GM23338 (cell line): ENCODE data around the gene AOPEP. TPM values are rescaled to one million over a fixed set of nuclear protein-coding genes. Genes with fewer than 3 reads are reported as not detected.

ENCODE experiments used
- ATAC-seq: fragments of 200-7000 bp; cut with Tn5 transposase; 3 replicates; pipeline ENCODE4 v1.9.1; 2020
- DNase-seq: peaks from one replicate; pipeline ENCODE4 v3.0.0-alpha.2; 2015; ENCODE audit warnings: low spot score
- H2AFZ ChIP-seq: fragments of 200-600 bp; sonication (generic); 2 replicates; pipeline ENCODE4 v1.8.0; 2016; ENCODE audit warnings: antibody characterized with exemption, mild to moderate bottlenecking, moderate library complexity
- H3F3A ChIP-seq: fragments of 200-600 bp; sonication (generic); replicated peaks from 2 replicates; pipeline ENCODE4 v1.8.0; 2017; ENCODE audit warnings: antibody characterized with exemption, mixed run types, low read depth
- H3K27ac ChIP-seq: fragments of 200-600 bp; sonication (generic); 2 replicates; pipeline ENCODE4 v1.6.1; 2016; ENCODE audit warnings: low read depth
- H3K27me3 ChIP-seq: fragments of 200-600 bp; sonication (generic); 2 replicates; pipeline ENCODE4 v1.8.0; 2016; ENCODE audit warnings: mild to moderate bottlenecking, mixed run types, moderate library complexity; ENCODE audit not compliant: insufficient read depth
- H3K36me3 ChIP-seq: fragments of 200-600 bp; sonication (generic); 2 replicates; pipeline ENCODE4 v1.8.0; 2016; ENCODE audit warnings: mild to moderate bottlenecking; ENCODE audit not compliant: insufficient read depth
- H3K4me1 ChIP-seq: fragments of 200-600 bp; sonication (generic); 2 replicates; pipeline ENCODE4 v1.8.0; 2016; ENCODE audit warnings: mild to moderate bottlenecking, moderate library complexity; ENCODE audit not compliant: insufficient read depth
- H3K4me2 ChIP-seq: fragments of 200-600 bp; sonication (generic); 2 replicates; pipeline ENCODE4 v1.7.1; 2017; ENCODE audit warnings: mixed run types
- H3K4me3 ChIP-seq: fragments of 200-600 bp; sonication (generic); 2 replicates; pipeline ENCODE4 v1.6.1; 2016; ENCODE audit warnings: mixed run types
- H3K79me2 ChIP-seq: fragments of 200-600 bp; sonication (generic); replicated peaks from 2 replicates; pipeline ENCODE4 v1.8.0; 2017; ENCODE audit warnings: mild to moderate bottlenecking; ENCODE audit not compliant: insufficient read depth
- H3K9me2 ChIP-seq: fragments of 200-600 bp; sonication (generic); 2 replicates; pipeline ENCODE4 v1.8.0; 2017; ENCODE audit not compliant: insufficient read depth
- H4K20me1 ChIP-seq: fragments of 200-600 bp; sonication (generic); replicated peaks from 2 replicates; pipeline ENCODE4 v1.8.0; 2017; ENCODE audit warnings: mild to moderate bottlenecking; ENCODE audit not compliant: insufficient read depth
- H3K27ac Mint-ChIP-seq: 2 replicates; pipeline ENCODE4 v1.8.0; 2020; ENCODE audit warnings: inconsistent platforms, mild to moderate bottlenecking, moderate library complexity, mixed read lengths
- H3K27me3 Mint-ChIP-seq: 3 replicates; pipeline ENCODE4 v1.8.0; 2022; ENCODE audit warnings: low read depth, mild to moderate bottlenecking, moderate library complexity, mixed read lengths, inconsistent platforms; ENCODE audit not compliant: insufficient read depth, poor library complexity
- H3K36me3 Mint-ChIP-seq: 3 replicates; pipeline ENCODE4 v1.8.0; 2021; ENCODE audit warnings: low read depth, mild to moderate bottlenecking, inconsistent platforms, moderate library complexity, mixed read lengths
- H3K4me1 Mint-ChIP-seq: 3 replicates; pipeline ENCODE4 v1.8.0; 2020; ENCODE audit warnings: mild to moderate bottlenecking, inconsistent platforms, mixed read lengths
- H3K4me3 Mint-ChIP-seq: 3 replicates; pipeline ENCODE4 v1.8.0; 2021; ENCODE audit warnings: moderate library complexity, mild to moderate bottlenecking, inconsistent platforms, mixed read lengths
- H3K9me3 Mint-ChIP-seq: 3 replicates; pipeline ENCODE4 v1.8.0; 2020; ENCODE audit warnings: moderate library complexity, mild to moderate bottlenecking, inconsistent platforms, mixed read lengths
- CREB1 ChIP-seq: fragments of 250-450 bp; sonication (Bioruptor Pico); IDR thresholded peaks from 2 replicates; pipeline ENCODE4 v1.5.0; 2020; ENCODE audit warnings: low read depth, mild to moderate bottlenecking, moderate library complexity
- EZH2 ChIP-seq: fragments of 200-600 bp; sonication (generic); IDR thresholded peaks from one replicate; pipeline ENCODE4 v1.8.0; 2017; ENCODE audit warnings: antibody characterized with exemption, mild to moderate bottlenecking, low read depth; ENCODE audit not compliant: unreplicated experiment
- JUNB ChIP-seq: IDR thresholded peaks from one replicate; pipeline ENCODE4 v1.6.1; 2016; ENCODE audit warnings: antibody characterized with exemption; ENCODE audit not compliant: unreplicated experiment
- ZNF331 ChIP-seq: fragments of 250-450 bp; sonication (Bioruptor Pico); IDR thresholded peaks from 2 replicates; pipeline ENCODE4 v1.5.0; 2020; ENCODE audit warnings: low read depth, mild to moderate bottlenecking, moderate library complexity
- polyA plus RNA-seq: library from polyadenylated mRNA; unstranded; fragments of >200 nt; fragmentation: Nextera tagmentation; extraction: Ambion mirVana; gene quantifications from 2 replicates; pipeline ENCODE4 v1.2.1, GENCODE V29; 2016
- total RNA-seq: library from RNA; depleted of rRNA; stranded (reverse); fragments of >200 nt; shearing (Covaris generic); gene quantifications from 2 replicates; pipeline ENCODE4 v1.2.3, GENCODE V29; 2014
- TF ChIP-seq, protein P1 (sequence below): fragments of 250-450 bp; sonication (Bioruptor Pico); IDR thresholded peaks from 2 replicates; pipeline ENCODE4 v1.5.0; 2020; ENCODE audit warnings: mild to moderate bottlenecking, moderate library complexity

AOPEP gene
- total and polyA plus RNA-seq, 2 experiments from 2014 or later, result 7.0 to 16.5 TPM

DNA sequence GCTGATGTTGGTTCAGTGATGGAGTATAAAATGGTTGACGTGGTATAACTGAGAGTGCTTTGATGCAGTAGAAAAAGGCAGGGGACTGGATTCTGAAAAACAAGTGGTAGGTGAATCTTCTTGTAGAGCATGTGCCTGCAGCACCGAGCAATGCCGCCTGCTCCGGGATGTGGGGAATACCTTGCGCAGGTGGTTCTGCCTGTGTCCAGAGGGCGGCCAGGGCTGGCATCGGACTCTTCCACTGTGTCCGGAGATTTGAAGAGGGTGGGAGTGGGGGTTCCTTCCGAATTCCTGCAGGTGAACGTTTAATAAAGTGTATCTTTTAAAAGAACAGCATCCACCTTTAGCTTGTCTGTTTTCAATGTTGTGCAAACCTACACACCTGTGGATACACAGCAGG lies 353.0 kb downstream of the AOPEP start:
- Mint-ChIP-seq H3K27ac (no peak overlapping the region; the same call in 1 of the 2 replicates), H3K4me3 (no peak overlapping the region), H3K27me3 (peaks cover 15% of the 10 kb centered on the region), H3K4me1 (peaks cover 35% of the 10 kb centered on the region), H3K9me3 (no peaks in the 10 kb centered on the region), H3K36me3 (no peaks in the 10 kb centered on the region; the same call in 2 of the 3 replicates)
- no peaks in the 10 kb centered on the region for H3K36me3 ChIP-seq
- no peaks in the 10 kb centered on the region for H3K9me2 ChIP-seq
- H3K79me2 ChIP-seq, result no peaks in the 10 kb centered on the region
- no peak overlapping the region for H3K27ac ChIP-seq
- ATAC-seq (no peak), DNase-seq (no peak)
- H2AFZ ChIP-seq, result no peak overlapping the region
- no peaks in the 10 kb centered on the region for H3F3A ChIP-seq
- TF ChIP-seq, protein P1, sequence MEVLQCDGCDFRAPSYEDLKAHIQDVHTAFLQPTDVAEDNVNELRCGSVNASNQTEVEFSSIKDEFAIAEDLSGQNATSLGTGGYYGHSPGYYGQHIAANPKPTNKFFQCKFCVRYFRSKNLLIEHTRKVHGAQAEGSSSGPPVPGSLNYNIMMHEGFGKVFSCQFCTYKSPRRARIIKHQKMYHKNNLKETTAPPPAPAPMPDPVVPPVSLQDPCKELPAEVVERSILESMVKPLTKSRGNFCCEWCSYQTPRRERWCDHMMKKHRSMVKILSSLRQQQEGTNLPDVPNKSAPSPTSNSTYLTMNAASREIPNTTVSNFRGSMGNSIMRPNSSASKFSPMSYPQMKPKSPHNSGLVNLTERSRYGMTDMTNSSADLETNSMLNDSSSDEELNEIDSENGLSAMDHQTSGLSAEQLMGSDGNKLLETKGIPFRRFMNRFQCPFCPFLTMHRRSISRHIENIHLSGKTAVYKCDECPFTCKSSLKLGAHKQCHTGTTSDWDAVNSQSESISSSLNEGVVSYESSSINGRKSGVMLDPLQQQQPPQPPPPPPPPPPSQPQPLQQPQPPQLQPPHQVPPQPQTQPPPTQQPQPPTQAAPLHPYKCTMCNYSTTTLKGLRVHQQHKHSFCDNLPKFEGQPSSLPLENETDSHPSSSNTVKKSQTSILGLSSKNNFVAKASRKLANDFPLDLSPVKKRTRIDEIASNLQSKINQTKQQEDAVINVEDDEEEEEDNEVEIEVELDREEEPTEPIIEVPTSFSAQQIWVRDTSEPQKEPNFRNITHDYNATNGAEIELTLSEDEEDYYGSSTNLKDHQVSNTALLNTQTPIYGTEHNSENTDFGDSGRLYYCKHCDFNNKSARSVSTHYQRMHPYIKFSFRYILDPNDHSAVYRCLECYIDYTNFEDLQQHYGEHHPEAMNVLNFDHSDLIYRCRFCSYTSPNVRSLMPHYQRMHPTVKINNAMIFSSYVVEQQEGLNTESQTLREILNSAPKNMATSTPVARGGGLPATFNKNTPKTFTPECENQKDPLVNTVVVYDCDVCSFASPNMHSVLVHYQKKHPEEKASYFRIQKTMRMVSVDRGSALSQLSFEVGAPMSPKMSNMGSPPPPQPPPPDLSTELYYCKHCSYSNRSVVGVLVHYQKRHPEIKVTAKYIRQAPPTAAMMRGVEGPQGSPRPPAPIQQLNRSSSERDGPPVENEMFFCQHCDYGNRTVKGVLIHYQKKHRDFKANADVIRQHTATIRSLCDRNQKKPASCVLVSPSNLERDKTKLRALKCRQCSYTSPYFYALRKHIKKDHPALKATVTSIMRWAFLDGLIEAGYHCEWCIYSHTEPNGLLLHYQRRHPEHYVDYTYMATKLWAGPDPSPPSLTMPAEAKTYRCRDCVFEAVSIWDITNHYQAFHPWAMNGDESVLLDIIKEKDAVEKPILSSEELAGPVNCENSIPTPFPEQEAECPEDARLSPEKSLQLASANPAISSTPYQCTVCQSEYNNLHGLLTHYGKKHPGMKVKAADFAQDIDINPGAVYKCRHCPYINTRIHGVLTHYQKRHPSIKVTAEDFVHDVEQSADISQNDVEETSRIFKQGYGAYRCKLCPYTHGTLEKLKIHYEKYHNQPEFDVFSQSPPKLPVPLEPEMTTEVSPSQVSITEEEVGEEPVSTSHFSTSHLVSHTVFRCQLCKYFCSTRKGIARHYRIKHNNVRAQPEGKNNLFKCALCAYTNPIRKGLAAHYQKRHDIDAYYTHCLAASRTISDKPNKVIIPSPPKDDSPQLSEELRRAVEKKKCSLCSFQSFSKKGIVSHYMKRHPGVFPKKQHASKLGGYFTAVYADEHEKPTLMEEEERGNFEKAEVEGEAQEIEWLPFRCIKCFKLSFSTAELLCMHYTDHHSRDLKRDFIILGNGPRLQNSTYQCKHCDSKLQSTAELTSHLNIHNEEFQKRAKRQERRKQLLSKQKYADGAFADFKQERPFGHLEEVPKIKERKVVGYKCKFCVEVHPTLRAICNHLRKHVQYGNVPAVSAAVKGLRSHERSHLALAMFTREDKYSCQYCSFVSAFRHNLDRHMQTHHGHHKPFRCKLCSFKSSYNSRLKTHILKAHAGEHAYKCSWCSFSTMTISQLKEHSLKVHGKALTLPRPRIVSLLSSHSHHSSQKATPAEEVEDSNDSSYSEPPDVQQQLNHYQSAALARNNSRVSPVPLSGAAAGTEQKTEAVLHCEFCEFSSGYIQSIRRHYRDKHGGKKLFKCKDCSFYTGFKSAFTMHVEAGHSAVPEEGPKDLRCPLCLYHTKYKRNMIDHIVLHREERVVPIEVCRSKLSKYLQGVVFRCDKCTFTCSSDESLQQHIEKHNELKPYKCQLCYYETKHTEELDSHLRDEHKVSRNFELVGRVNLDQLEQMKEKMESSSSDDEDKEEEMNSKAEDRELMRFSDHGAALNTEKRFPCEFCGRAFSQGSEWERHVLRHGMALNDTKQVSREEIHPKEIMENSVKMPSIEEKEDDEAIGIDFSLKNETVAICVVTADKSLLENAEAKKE (CRISPR knock-in tag), result no peak
- no peaks in the 10 kb centered on the region; the same call in 1 of the 2 replicates for H4K20me1 ChIP-seq
- no peaks in the 10 kb centered on the region for H3K27me3 ChIP-seq
- no peak overlapping the region for H3K4me2 ChIP-seq
- 0 out of 2 replicates have a peak, but pooled peaks cover 8% of the 10 kb centered on the region for H3K4me1 ChIP-seq
- no peak overlapping the region for H3K4me3 ChIP-seq

DNA sequence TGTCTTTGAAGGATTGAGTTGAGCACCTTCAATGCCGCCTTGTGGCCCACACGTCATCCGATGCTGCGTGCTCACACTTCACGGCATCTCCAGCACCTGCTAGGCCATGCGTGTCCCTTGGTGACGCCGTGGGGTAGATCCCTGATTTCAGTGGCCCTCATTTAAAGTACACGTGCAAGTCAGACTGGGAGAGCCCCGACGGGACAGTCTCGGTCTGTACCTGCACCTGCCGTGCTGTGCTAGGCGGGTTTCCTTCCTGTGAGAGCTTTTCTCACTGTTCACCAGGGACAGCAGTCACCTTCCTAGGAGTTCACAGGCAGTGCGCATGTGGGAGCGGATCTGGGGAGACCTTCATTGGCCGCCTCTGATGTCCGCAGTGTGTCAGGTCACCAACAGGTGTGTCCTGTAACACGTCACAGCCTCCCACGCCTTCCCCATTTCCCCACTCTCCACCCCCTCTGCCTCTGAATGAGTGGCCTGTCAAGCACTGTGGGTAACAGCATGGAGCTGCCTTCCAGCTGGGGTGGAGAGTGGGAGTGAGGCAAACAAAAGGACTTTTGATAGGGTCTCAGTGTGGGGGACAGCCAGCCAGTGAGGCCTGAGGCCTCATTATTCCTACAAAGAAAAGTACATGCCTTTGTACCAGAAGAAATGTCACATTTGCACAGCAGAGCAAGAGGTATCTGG lies 354.6 kb downstream of the AOPEP start:
- Mint-ChIP-seq H3K27ac (no peak overlapping the region), H3K4me1 (peaks cover 35% of the 10 kb centered on the region), H3K4me3 (no peak overlapping the region), H3K36me3 (no peaks in the 10 kb centered on the region; the same call in 2 of the 3 replicates), H3K9me3 (no peaks in the 10 kb centered on the region), H3K27me3 (peaks cover 13% of the 10 kb centered on the region)
- no peak overlapping the region for H3K27ac ChIP-seq
- ATAC-seq (no peak), DNase-seq (no peak)
- no peaks in the 10 kb centered on the region for H3F3A ChIP-seq
- no peak overlapping the region for H3K4me2 ChIP-seq
- 0 out of 2 replicates have a peak, but pooled peaks cover 8% of the 10 kb centered on the region for H3K4me1 ChIP-seq
- no peaks in the 10 kb centered on the region for H3K36me3 ChIP-seq
- H3K9me2 ChIP-seq, result no peaks in the 10 kb centered on the region
- no peaks in the 10 kb centered on the region for H3K27me3 ChIP-seq
- H2AFZ ChIP-seq, result no peak overlapping the region
- no peaks in the 10 kb centered on the region for H3K79me2 ChIP-seq
- H4K20me1 ChIP-seq, result no peaks in the 10 kb centered on the region; the same call in 1 of the 2 replicates
- H3K4me3 ChIP-seq, result no peak overlapping the region
- TF ChIP-seq ZNF331 (CRISPR knock-in tag) (no peak), JUNB (no peak), CREB1 (CRISPR knock-in tag) (no peak), EZH2 (no peak)
- TF ChIP-seq, protein P1 (CRISPR knock-in tag), result no peak
